ENCODE measurements around the gene C16orf78. TPM values are rescaled to one million over a fixed set of nuclear protein-coding genes. Genes with fewer than 3 reads are reported as not detected.
A peak's percentile ranks its signal among the peaks of the same experiment; 100 is the strongest.

The C16orf78 gene
- total RNA-seq, 1 experiment from 2014 or later = not detected

- CTCF ChIA-PET = interaction anchor here (0.6 to 2.2 kb wide), 6 partner anchors 10 to 479 kb away, joined by 3 to 7 read pairs (median 4); no protein-coding TSS in a partner anchor
- peak; percentile 8; the same call in 1 of the 2 replicates for ATAC-seq
- TF ChIP-seq ZSCAN18 (CRISPR knock-in tag; IDR thresholded peaks at IDR 0.05) = no peak
- TF ChIP-seq AR (CRISPR knock-in tag; IDR thresholded peaks at IDR 0.05) = no peak
- TF ChIP-seq ZBTB21 (CRISPR knock-in tag; IDR thresholded peaks at IDR 0.05; ENCODE audit: borderline replicate concordance) = no peak
- TF ChIP-seq GABPB1 (CRISPR knock-in tag; IDR thresholded peaks at IDR 0.05) = no peak
- TF ChIP-seq MAX (CRISPR knock-in tag; IDR thresholded peaks at IDR 0.05) = peak; percentile 20; the same call in 1 of the 2 replicates
- Mint-ChIP-seq H3K9me3 (no peaks in the 10 kb centered on the region), H3K4me3 (no peak overlapping the region), H3K27ac (no peak overlapping the region; the same call in 1 of the 2 replicates), H3K4me1 (peaks cover 53% of the 10 kb centered on the region), H3K36me3 (no peaks in the 10 kb centered on the region), H3K27me3 (ENCODE audit: low read depth) (no peaks in the 10 kb centered on the region)
- no peak for DNase-seq (ENCODE audit: low spot score)
- POLR2A ChIA-PET = no interaction called here
These were observed 69.2 kb downstream of the C16orf78 start for GRCh38 chr16:49442805-49443204.

- Mint-ChIP-seq H3K4me1 (peaks cover 52% of the 10 kb centered on the region), H3K27me3 (ENCODE audit: low read depth) (no peaks in the 10 kb centered on the region), H3K9me3 (no peaks in the 10 kb centered on the region), H3K4me3 (no peak overlapping the region), H3K27ac (no peak overlapping the region), H3K36me3 (no peaks in the 10 kb centered on the region)
- ATAC-seq (no peak), DNase-seq (ENCODE audit: low spot score) (no peak)
- POLR2A ChIA-PET = no interaction called here
- CTCF ChIA-PET = interaction anchor here (1.0 to 2.2 kb wide), 4 partner anchors 22 to 478 kb away, joined by 3 to 7 read pairs (median 6); no protein-coding TSS in a partner anchor
- TF ChIP-seq CTCF (IDR thresholded peaks at IDR 0.05) (no peak), ZNF121 (CRISPR knock-in tag; IDR thresholded peaks at IDR 0.05) (no peak), KAT7 (CRISPR knock-in tag; IDR thresholded peaks at IDR 0.05; ENCODE audit: borderline replicate concordance) (no peak), ZNF532 (CRISPR knock-in tag; IDR thresholded peaks at IDR 0.05; ENCODE audit: borderline replicate concordance) (no peak), ARID4B (CRISPR knock-in tag; IDR thresholded peaks at IDR 0.05; ENCODE audit: borderline replicate concordance) (no peak), SMAD3 (CRISPR knock-in tag; IDR thresholded peaks at IDR 0.05; ENCODE audit: borderline replicate concordance) (no peak), ZMAT4 (CRISPR knock-in tag; IDR thresholded peaks at IDR 0.05) (no peak), GTF2I (CRISPR knock-in tag; conservative IDR thresholded peaks at IDR 0.05) (no peak), ZNF138 (CRISPR knock-in tag; conservative IDR thresholded peaks at IDR 0.05) (no peak), ZNF416 (CRISPR knock-in tag; IDR thresholded peaks at IDR 0.05) (no peak), PREB (CRISPR knock-in tag; IDR thresholded peaks at IDR 0.05; ENCODE audit: borderline replicate concordance) (no peak), ZNF396 (CRISPR knock-in tag; IDR thresholded peaks at IDR 0.05; ENCODE audit: borderline replicate concordance) (no peak)
These were observed 70.0 kb downstream of the C16orf78 start for GRCh38 chr16:49443576-49443975.

Measured in WTC11 (cell line).